ENCODE results near the gene NXPE3.

The NXPE3 gene

GRCh38 chr3:101838691-101839090 is 59.7 kb downstream of the NXPE3 start:
- TF ChIP-seq CTCF (IDR thresholded peaks at IDR 0.05; ENCODE audit: control insufficient read depth, extremely low read depth, insufficient read depth): no peak
- DNase-seq (ENCODE audit: low read depth): no peak

GRCh38 chr3:101840066-101840465 is 61.1 kb downstream of the NXPE3 start:
- no peak for TF ChIP-seq CTCF (IDR thresholded peaks at IDR 0.05; ENCODE audit: control insufficient read depth, extremely low read depth, insufficient read depth)
- H3K4me3 ChIP-seq (ENCODE audit: low read depth, low read length): no peak overlapping the region
- no peak for DNase-seq (ENCODE audit: low read depth)

More at GRCh38 chr3:101838691-101839090, 59.7 kb downstream of the NXPE3 start:
- H3K4me3 ChIP-seq (ENCODE audit: low read depth, low read length): no peak overlapping the region

DNA sequence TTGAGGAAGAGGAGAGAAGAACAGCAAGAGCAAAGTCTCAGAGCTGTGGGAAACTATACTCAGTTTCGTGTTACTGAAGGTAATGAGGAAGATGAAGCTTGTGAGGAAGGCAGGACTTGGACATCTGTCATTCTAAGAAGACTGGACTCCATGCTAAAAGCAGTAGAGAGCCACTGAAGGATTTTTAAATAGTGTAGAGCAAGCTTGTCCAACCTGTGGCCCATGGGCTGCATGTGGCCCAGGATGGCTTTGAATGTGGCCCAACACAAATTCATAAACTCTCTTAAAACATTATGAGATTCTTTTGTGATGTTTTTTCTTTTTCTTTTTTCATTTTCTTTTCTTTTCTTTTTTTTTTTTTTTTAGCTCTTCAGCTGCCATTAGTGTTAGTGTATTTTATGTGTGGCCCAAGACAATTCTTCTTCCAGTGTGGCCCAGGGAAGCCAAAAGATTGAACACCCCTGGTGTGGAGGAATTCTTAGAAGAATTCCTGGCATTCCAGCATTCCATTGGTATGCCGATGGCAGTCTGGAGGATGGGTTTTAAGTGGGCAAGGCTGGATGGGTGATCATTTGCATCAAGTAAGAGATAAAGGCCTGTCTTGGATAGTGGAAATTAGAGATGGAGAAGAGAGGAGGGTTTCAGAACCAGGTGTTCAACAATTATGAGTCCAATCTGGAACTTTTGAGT is 63.4 kb downstream of the NXPE3 start:
- H3K4me3 ChIP-seq (ENCODE audit: low read depth, low read length): no peak overlapping the region
- TF ChIP-seq CTCF (IDR thresholded peaks at IDR 0.05; ENCODE audit: control insufficient read depth, extremely low read depth, insufficient read depth): no peak

DNA sequence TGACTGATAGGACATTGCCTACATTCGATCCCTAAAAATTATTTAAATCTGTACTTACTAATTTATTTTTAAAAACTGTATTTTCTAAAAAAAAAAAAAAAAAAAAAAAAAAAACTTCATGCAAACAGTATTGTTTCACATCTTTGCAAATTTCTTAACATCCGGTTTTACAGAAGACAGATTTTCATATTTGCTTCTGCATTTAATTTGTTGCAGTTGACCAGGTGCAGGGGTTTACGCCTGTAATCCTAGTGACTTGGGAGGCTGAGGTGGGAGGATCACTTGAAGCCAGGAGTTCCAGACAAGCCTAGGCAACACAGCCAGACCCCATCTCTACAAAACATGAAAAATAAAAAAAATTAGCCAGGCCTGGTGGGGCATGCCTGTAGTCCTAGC is 63.9 kb downstream of the NXPE3 start:
- no peak overlapping the region for H3K4me3 ChIP-seq (ENCODE audit: low read depth, low read length)
- no peak for DNase-seq (ENCODE audit: low read depth)
- no peak for TF ChIP-seq CTCF (IDR thresholded peaks at IDR 0.05; ENCODE audit: control insufficient read depth, extremely low read depth, insufficient read depth)

More for the DNA sequence above, 63.4 kb downstream of the NXPE3 start:
- no peak for DNase-seq (ENCODE audit: low read depth)

GRCh38 chr3:101845425-101845824 is 66.4 kb downstream of the NXPE3 start:
- H3K4me3 ChIP-seq (ENCODE audit: low read depth, low read length): no peak overlapping the region
- DNase-seq (ENCODE audit: low read depth): no peak
- TF ChIP-seq CTCF (IDR thresholded peaks at IDR 0.05; ENCODE audit: control insufficient read depth, extremely low read depth, insufficient read depth): no peak

- H3K4me3 ChIP-seq (ENCODE audit: low read depth, low read length): no peak overlapping the region
- DNase-seq (ENCODE audit: low read depth): no peak
- no peak for TF ChIP-seq CTCF (IDR thresholded peaks at IDR 0.05; ENCODE audit: control insufficient read depth, extremely low read depth, insufficient read depth)
Measured at GRCh38 chr3:101846709-101847108, 67.7 kb downstream of the NXPE3 start.

DNA sequence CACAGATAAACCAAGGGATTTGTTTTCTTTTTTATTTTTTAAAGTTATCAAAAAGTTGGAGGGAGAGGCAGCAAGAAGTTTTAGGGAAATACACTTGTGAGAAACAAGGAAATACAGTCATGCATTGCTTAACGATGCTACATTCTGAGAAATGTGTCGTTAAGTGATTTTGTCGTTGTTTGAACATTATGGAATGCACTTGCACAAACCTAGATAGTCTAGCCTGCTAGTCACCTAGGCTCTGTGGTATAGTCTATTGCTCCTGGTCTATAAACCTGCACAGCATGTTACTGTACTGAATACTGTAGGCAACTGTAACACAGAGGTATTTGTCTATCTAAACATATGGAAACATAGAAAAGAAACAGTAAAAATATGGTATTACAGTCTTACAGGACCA is 68.3 kb downstream of the NXPE3 start:
- TF ChIP-seq CTCF (IDR thresholded peaks at IDR 0.05; ENCODE audit: control insufficient read depth, extremely low read depth, insufficient read depth): no peak
- H3K4me3 ChIP-seq (ENCODE audit: low read depth, low read length): no peak overlapping the region
- DNase-seq (ENCODE audit: low read depth): no peak

Measured in LNCaP clone FGC (cell line).